C4-2B (cell line): Measurements from ENCODE around the gene AIFM3.

Source experiments
- ZFX ChIP-seq: fragments of 450-650 bp; IDR thresholded peaks from 2 replicates; pipeline ENCODE4 v1.6.1; 2017
- TF ChIP-seq, protein P1 (sequence below): fragments of 450-650 bp; conservative IDR thresholded peaks from 2 replicates; pipeline ENCODE4 v1.5.1; 2017; ENCODE audit warnings: mild to moderate bottlenecking

GRCh38 chr22:20922141-20922751 is 44.8 kb upstream of the AIFM3 start:
- TF ChIP-seq, protein P1, sequence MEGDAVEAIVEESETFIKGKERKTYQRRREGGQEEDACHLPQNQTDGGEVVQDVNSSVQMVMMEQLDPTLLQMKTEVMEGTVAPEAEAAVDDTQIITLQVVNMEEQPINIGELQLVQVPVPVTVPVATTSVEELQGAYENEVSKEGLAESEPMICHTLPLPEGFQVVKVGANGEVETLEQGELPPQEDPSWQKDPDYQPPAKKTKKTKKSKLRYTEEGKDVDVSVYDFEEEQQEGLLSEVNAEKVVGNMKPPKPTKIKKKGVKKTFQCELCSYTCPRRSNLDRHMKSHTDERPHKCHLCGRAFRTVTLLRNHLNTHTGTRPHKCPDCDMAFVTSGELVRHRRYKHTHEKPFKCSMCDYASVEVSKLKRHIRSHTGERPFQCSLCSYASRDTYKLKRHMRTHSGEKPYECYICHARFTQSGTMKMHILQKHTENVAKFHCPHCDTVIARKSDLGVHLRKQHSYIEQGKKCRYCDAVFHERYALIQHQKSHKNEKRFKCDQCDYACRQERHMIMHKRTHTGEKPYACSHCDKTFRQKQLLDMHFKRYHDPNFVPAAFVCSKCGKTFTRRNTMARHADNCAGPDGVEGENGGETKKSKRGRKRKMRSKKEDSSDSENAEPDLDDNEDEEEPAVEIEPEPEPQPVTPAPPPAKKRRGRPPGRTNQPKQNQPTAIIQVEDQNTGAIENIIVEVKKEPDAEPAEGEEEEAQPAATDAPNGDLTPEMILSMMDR, result no peak
- TF ChIP-seq ZFX, result no peak
